Subcutaneous adipose tissue (tissue), 4 donors: ENCODE results near the gene COX5B. TPM values are rescaled to one million over a fixed set of nuclear protein-coding genes. Genes with fewer than 3 reads are reported as not detected.

Experiments
- total RNA-seq, 4 donors: library from RNA; depleted of rRNA; stranded (reverse); fragments of >200 nt; gene quantifications; one replicate each; pipeline ENCODE4 v1.1.0, GENCODE V29; 2016
- TF ChIP-seq, protein P1 (sequence below): fragments of 450-650 bp; IDR thresholded peaks from one replicate; pipeline ENCODE4 v1.5.1; 2016; ENCODE audit warnings: low read depth, mild to moderate bottlenecking, control low read depth, antibody characterized with exemption, moderate library complexity

The COX5B gene
- total RNA-seq, 4 donors from 2014 or later: 279 to 513 (median 342) TPM

- TF ChIP-seq, protein P1, sequence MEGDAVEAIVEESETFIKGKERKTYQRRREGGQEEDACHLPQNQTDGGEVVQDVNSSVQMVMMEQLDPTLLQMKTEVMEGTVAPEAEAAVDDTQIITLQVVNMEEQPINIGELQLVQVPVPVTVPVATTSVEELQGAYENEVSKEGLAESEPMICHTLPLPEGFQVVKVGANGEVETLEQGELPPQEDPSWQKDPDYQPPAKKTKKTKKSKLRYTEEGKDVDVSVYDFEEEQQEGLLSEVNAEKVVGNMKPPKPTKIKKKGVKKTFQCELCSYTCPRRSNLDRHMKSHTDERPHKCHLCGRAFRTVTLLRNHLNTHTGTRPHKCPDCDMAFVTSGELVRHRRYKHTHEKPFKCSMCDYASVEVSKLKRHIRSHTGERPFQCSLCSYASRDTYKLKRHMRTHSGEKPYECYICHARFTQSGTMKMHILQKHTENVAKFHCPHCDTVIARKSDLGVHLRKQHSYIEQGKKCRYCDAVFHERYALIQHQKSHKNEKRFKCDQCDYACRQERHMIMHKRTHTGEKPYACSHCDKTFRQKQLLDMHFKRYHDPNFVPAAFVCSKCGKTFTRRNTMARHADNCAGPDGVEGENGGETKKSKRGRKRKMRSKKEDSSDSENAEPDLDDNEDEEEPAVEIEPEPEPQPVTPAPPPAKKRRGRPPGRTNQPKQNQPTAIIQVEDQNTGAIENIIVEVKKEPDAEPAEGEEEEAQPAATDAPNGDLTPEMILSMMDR: no peak
Observed at GRCh38 chr2:97662895-97663625, 17.2 kb downstream of the COX5B start.

- TF ChIP-seq, protein P1: no peak
Observed at GRCh38 chr2:97663626-97663961, 17.7 kb downstream of the COX5B start.

- TF ChIP-seq, protein P1: no peak
Observed at GRCh38 chr2:97663962-97664635, 18.2 kb downstream of the COX5B start, which contains the start of gene ACTR1B. ACTR1B (minus strand) TSS chr2:97664044; CDS start chr2:97663890, 154 bp downstream.

GRCh38 chr2:97664636-97664970 is 18.7 kb downstream of the COX5B start:
- TF ChIP-seq, protein P1: no peak

- TF ChIP-seq, protein P1: no peak
Observed at GRCh38 chr2:97669448-97669847, 23.6 kb downstream of the COX5B start, which contains the start of gene C2orf92. C2orf92 (plus strand) TSS chr2:97669713; CDS start chr2:97669789, 76 bp downstream.

GRCh38 chr2:97670471-97670870 is 24.6 kb downstream of the COX5B start:
- TF ChIP-seq, protein P1: no peak

GRCh38 chr2:97671526-97671925 is 25.7 kb downstream of the COX5B start:
- TF ChIP-seq, protein P1: no peak
